CD14-positive monocyte (primary cell): ENCODE measurements around the gene LTO1. TPM values are rescaled to one million over a fixed set of nuclear protein-coding genes. Genes with fewer than 3 reads are reported as not detected.

Experiments used
- DNase-seq, 3 donors: peaks; one replicate each; pipeline ENCODE4 v3.0.0-alpha.2; 2011 to 2022
- H2AFZ ChIP-seq: 2 replicates; pipeline ENCODE4 v1.6.0; 2012; ENCODE audit warnings: mild to moderate bottlenecking, low read depth, low read length, inconsistent platforms; ENCODE audit not compliant: insufficient read depth, poor library complexity, severe bottlenecking
- H3K27ac ChIP-seq, 2 donors: 1 replicate in 1 of 2; 2 replicates in 1 of 2; pipeline ENCODE4 v1.5.1; 2012 to 2013; ENCODE audit warnings: low read length in 2 of 2, control low read depth in 1 of 2, inconsistent platforms in 1 of 2, low read depth in 1 of 2, mild to moderate bottlenecking in 1 of 2
- H3K27me3 ChIP-seq, 2 donors: one replicate each; pipeline versions ENCODE4 v1.6.0 to v1.6.1; 2011 to 2013; ENCODE audit warnings: low read length in 2 of 2; ENCODE audit not compliant: control insufficient read depth in 2 of 2, insufficient read depth in 2 of 2
- H3K36me3 ChIP-seq, 2 donors: replicated peaks in 1 of 2; 1 replicate in 1 of 2; 2 replicates in 1 of 2; pipeline versions ENCODE4 v1.5.1 to v1.6.1; 2012 to 2013; ENCODE audit warnings: low read length in 2 of 2, control low read depth in 1 of 2, inconsistent platforms in 1 of 2, mild to moderate bottlenecking in 1 of 2; ENCODE audit not compliant: insufficient read depth in 2 of 2, control insufficient read depth in 1 of 2
- H3K4me1 ChIP-seq, 2 donors: 1 replicate in 1 of 2; 2 replicates in 1 of 2; pipeline versions ENCODE4 v1.5.1 to v1.6.1; 2012 to 2013; ENCODE audit warnings: low read length in 2 of 2, control low read depth in 1 of 2, inconsistent platforms in 1 of 2, mild to moderate bottlenecking in 1 of 2, moderate library complexity in 1 of 2; ENCODE audit not compliant: insufficient read depth in 2 of 2, control insufficient read depth in 1 of 2
- H3K4me2 ChIP-seq: replicated peaks from 2 replicates; pipeline ENCODE3; 2012; ENCODE audit warnings: low read length, moderate library complexity, mild to moderate bottlenecking; ENCODE audit not compliant: poor library complexity, severe bottlenecking; ENCODE audit errors: extremely low read depth
- H3K4me3 ChIP-seq, 3 experiments: fragments of 200-600 bp in 1 of 3; sonication (generic) in 1 of 3; replicated peaks in 1 of 3; 1 replicate in 2 of 3; 2 replicates in 1 of 3; pipeline ENCODE4 v1.5.1; 2011 to 2013; ENCODE audit warnings: low read length in 3 of 3, mild to moderate bottlenecking in 3 of 3, control low read depth in 2 of 3, low read depth in 2 of 3, inconsistent platforms in 1 of 3, moderate library complexity in 1 of 3
- H3K79me2 ChIP-seq: 2 replicates; pipeline ENCODE4 v1.6.0; 2012; ENCODE audit warnings: mild to moderate bottlenecking, control low read depth, inconsistent platforms, low read length, moderate library complexity; ENCODE audit not compliant: insufficient read depth
- H3K9ac ChIP-seq: 2 replicates; pipeline ENCODE4 v1.6.0; 2017; ENCODE audit warnings: low read length, mild to moderate bottlenecking; ENCODE audit not compliant: insufficient read depth, poor library complexity, severe bottlenecking
- H3K9me3 ChIP-seq, 2 donors: replicated peaks in 1 of 2; 1 replicate in 1 of 2; 2 replicates in 1 of 2; pipeline versions ENCODE4 v1.5.1 to v1.6.1; 2012 to 2013; ENCODE audit warnings: low read length in 2 of 2, control low read depth in 1 of 2; ENCODE audit not compliant: control insufficient read depth in 1 of 2, insufficient read depth in 1 of 2
- H4K20me1 ChIP-seq: 2 replicates; pipeline ENCODE4 v1.6.0; 2012; ENCODE audit warnings: mild to moderate bottlenecking, low read length, control low read depth, moderate library complexity; ENCODE audit not compliant: insufficient read depth
- H3K27ac Mint-ChIP-seq, 7 donors: one replicate each; pipeline ENCODE4 v1.8.0; 2020; ENCODE audit warnings: mild to moderate bottlenecking in 7 of 7, mixed read lengths in 7 of 7, moderate library complexity in 6 of 7, inconsistent platforms in 2 of 7
- H3K27me3 Mint-ChIP-seq, 3 donors: one replicate each; pipeline ENCODE4 v1.8.0; 2021 to 2022; ENCODE audit warnings: low read depth in 3 of 3, mild to moderate bottlenecking in 3 of 3, mixed read lengths in 3 of 3, moderate library complexity in 3 of 3, inconsistent platforms in 1 of 3
- H3K36me3 Mint-ChIP-seq, 2 donors: one replicate each; pipeline ENCODE4 v1.8.0; 2020; ENCODE audit warnings: mixed read lengths in 2 of 2, inconsistent platforms in 1 of 2, mild to moderate bottlenecking in 1 of 2
- H3K4me1 Mint-ChIP-seq: one replicate; pipeline ENCODE4 v1.8.0; 2020; ENCODE audit warnings: mild to moderate bottlenecking, mixed read lengths
- H3K4me3 Mint-ChIP-seq, 2 donors: one replicate each; pipeline ENCODE4 v1.8.0; 2020; ENCODE audit warnings: mild to moderate bottlenecking in 2 of 2, mixed read lengths in 2 of 2, moderate library complexity in 1 of 2
- H3K9me3 Mint-ChIP-seq, 7 donors: one replicate each; pipeline ENCODE4 v1.8.0; 2020 to 2022; ENCODE audit warnings: mixed read lengths in 7 of 7, mild to moderate bottlenecking in 6 of 7, moderate library complexity in 6 of 7, inconsistent platforms in 2 of 7
- CTCF ChIP-seq: fragments of 200-600 bp; IDR thresholded peaks from one replicate; pipeline ENCODE4 v1.8.0; 2022; ENCODE audit warnings: antibody characterized with exemption, mild to moderate bottlenecking
- WGBS: methylation state at CpG from one replicate; pipeline ENCODE4 v1.1.5; 2013; ENCODE audit warnings: missing lambda C conversion rate; ENCODE audit not compliant: insufficient coverage; 5-methylcytosine and 5-hydroxymethylcytosine counted together
- intact Hi-C, 2 donors: fragments of 100-400 bp; cut with micrococcal nuclease; formaldehyde crosslinking; loops; one replicate each; pipeline versions ENCODE4 v1.15.0 to v1.15.1; 2023
- polyA plus RNA-seq, 3 donors: library from polyadenylated mRNA; depleted of rRNA in 1 of 3; unstranded in 2 of 3; stranded (reverse) in 1 of 3; fragments of 300-500 nt in 2 of 3; fragments of >200 nt in 1 of 3; fragmentation: Illumina TruSeq in 2 of 3; gene quantifications; 1 replicate in 2 of 3; 2 replicates in 1 of 3; pipeline ENCODE4 v1.2.3, GENCODE V29; 2012 to 2021

Gene LTO1
- polyA plus RNA-seq, 3 donors: 3.9 to 27.1 (median 5.2) TPM

GRCh38 chr11:69664103-69664775 lies 10.9 kb downstream of the LTO1 start:
- Histone ChIP-seq H3K9me3 (no peaks in the 10 kb centered on the region), H4K20me1 (peaks cover 24% of the 10 kb centered on the region), H3K36me3 (peaks cover 37 to 59% of the 10 kb centered on the region in 2 donors), H3K4me3 (no peak overlapping the region), H3K9ac (no peak overlapping the region), H3K27me3 (no peaks in the 10 kb centered on the region), H3K27ac (no peak overlapping the region), H2AFZ (no peak overlapping the region), H3K4me1 (no peaks in the 10 kb centered on the region), H3K4me2 (no peak overlapping the region), H3K79me2 (no peaks in the 10 kb centered on the region)
- intact Hi-C loops: no loop called here
- WGBS: 97% methylated on average over 15 of the region's 17 CpGs
- Mint-ChIP-seq H3K27me3 (peaks cover 0 to 3% (median 2%) of the 10 kb centered on the region in 3 donors), H3K4me3 (no peak overlapping the region), H3K4me1 (peaks cover 8% of the 10 kb centered on the region), H3K36me3 (peaks cover 57 to 62% of the 10 kb centered on the region in 2 donors), H3K9me3 (peaks cover 0 to 2% (median 0%) of the 10 kb centered on the region in 7 donors), H3K27ac (no peak overlapping the region)
- TF ChIP-seq CTCF: no peak
- DNase-seq: no peak

GRCh38 chr11:69663326-69663725 lies 11.8 kb downstream of the LTO1 start:
- H3K4me1 ChIP-seq: no peaks in the 10 kb centered on the region
- intact Hi-C loops: no loop called here
- H4K20me1 ChIP-seq: peaks cover 19% of the 10 kb centered on the region
- no peak for TF ChIP-seq CTCF
- Mint-ChIP-seq H3K27ac (peak overlapping the region in 1 of 7 donors; percentile 54), H3K4me1 (peaks cover 8% of the 10 kb centered on the region), H3K36me3 (peaks cover 51 to 53% of the 10 kb centered on the region in 2 donors), H3K4me3 (no peak overlapping the region), H3K9me3 (peaks cover 0 to 2% (median 0%) of the 10 kb centered on the region in 7 donors), H3K27me3 (peaks cover 0 to 3% (median 2%) of the 10 kb centered on the region in 3 donors)
- H3K9me3 ChIP-seq: no peaks in the 10 kb centered on the region
- peaks cover 32 to 51% of the 10 kb centered on the region in 2 donors for H3K36me3 ChIP-seq
- H3K79me2 ChIP-seq: no peaks in the 10 kb centered on the region
- H3K27ac ChIP-seq: no peak overlapping the region
- WGBS: 93% methylated on average over 6 of the region's 6 CpGs
- no peak for DNase-seq
- H3K4me2 ChIP-seq: no peak overlapping the region
- no peak overlapping the region for H3K9ac ChIP-seq
- no peaks in the 10 kb centered on the region for H3K27me3 ChIP-seq
- no peak overlapping the region for H2AFZ ChIP-seq
- H3K4me3 ChIP-seq: no peak overlapping the region
